ENCODE results near the gene YARS1. TPM values are rescaled to one million over a fixed set of nuclear protein-coding genes. Genes with fewer than 3 reads are reported as not detected.

Gene YARS1
- total RNA-seq, 1 experiment from 2014 or later: 194 TPM

DNA sequence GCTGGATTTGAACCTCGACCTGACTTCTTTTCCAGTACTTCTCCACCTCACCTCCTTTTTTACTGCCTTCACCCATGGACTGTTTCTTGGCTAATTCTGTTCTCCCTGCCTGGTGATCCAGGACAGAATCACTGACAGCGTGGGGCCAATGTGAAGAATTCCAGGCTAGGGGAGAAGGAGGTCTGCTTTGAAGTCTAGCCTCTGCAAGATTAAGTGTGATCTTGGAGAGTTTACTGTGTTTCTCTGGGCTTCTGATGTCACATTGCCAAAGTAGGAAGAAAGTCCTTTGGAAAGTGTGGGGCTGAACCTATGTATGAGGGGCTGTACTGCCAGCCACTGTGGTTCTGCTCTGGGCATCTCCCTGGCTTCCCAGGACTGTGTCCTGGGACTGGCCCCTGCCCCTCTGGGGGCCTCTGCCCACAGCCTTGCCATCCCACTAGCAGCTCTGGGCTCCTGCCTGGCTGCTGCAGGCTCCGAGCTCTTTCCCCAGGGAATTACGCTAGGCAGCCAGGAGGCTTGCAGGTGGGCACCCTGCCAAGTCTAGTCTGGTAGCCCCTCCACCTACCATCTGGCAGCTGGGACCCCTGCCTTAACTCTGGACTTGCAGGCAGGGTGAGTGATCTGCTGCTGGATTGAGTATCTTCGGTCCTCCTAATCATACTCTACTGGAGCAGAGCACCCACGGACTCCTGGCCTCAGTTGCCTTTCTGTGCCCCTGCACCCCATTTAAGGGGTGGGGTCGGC lies 52.2 kb downstream of the YARS1 start:
- H3K36me3 Mint-ChIP-seq (ENCODE audit: insufficient read depth in 1 of 3, low read depth in 3 of 3): peaks cover 9 to 44% (median 36%) of the 10 kb centered on the region in 3 experiments
- H3K23ac ChIP-seq (ENCODE audit: insufficient read length, low read depth, low read length): no peak overlapping the region
- H2BK15ac ChIP-seq (ENCODE audit: low read depth, low read length): no peak overlapping the region
- no peaks in the 10 kb centered on the region for H3K27me3 ChIP-seq (ENCODE audit: insufficient read depth, low read length)
- TF ChIP-seq, protein P1, sequence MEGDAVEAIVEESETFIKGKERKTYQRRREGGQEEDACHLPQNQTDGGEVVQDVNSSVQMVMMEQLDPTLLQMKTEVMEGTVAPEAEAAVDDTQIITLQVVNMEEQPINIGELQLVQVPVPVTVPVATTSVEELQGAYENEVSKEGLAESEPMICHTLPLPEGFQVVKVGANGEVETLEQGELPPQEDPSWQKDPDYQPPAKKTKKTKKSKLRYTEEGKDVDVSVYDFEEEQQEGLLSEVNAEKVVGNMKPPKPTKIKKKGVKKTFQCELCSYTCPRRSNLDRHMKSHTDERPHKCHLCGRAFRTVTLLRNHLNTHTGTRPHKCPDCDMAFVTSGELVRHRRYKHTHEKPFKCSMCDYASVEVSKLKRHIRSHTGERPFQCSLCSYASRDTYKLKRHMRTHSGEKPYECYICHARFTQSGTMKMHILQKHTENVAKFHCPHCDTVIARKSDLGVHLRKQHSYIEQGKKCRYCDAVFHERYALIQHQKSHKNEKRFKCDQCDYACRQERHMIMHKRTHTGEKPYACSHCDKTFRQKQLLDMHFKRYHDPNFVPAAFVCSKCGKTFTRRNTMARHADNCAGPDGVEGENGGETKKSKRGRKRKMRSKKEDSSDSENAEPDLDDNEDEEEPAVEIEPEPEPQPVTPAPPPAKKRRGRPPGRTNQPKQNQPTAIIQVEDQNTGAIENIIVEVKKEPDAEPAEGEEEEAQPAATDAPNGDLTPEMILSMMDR (conservative IDR thresholded peaks at IDR 0.05): no peak
- no peak overlapping the region for H4K5ac ChIP-seq (ENCODE audit: insufficient read length, low read depth, low read length)
- H3K9me3 ChIP-seq (ENCODE audit: control insufficient read depth, low read depth, low read length): no peaks in the 10 kb centered on the region
- no peak for DNase-seq
- no peak overlapping the region for H4K8ac ChIP-seq (replicated peaks; ENCODE audit: insufficient read length, low read depth, low read length)
- no peaks in the 10 kb centered on the region for H3K9me3 Mint-ChIP-seq
- H3K9ac ChIP-seq (ENCODE audit: extremely low read depth, insufficient read length, low read length): no peak overlapping the region
- H3K79me2 ChIP-seq (ENCODE audit: insufficient read depth, low read length): peaks cover 10% of the 10 kb centered on the region; the same call in 1 of the 2 replicates
- H2BK20ac ChIP-seq (ENCODE audit: low read depth, low read length, poor library complexity, severe bottlenecking): no peak overlapping the region
- H3K4me3 Mint-ChIP-seq: peak overlapping the region; percentile 74 to 90
- no peaks in the 10 kb centered on the region for H3K79me1 ChIP-seq (ENCODE audit: insufficient read depth, low read depth, low read length, poor library complexity, severe bottlenecking)
- peaks cover 6% of the 10 kb centered on the region; the same call in 1 of the 2 replicates for H3K4me1 ChIP-seq (ENCODE audit: insufficient read depth, low read length)
- peak overlapping the region; percentile 88 to 98 (median 98) for H3K27ac Mint-ChIP-seq
- H4K20me1 ChIP-seq (ENCODE audit: control insufficient read depth, insufficient read depth, insufficient read length): no peaks in the 10 kb centered on the region
- H3K56ac ChIP-seq (ENCODE audit: insufficient read length, low read depth, low read length): no peak overlapping the region
- no peaks in the 10 kb centered on the region for H3K27me3 Mint-ChIP-seq (ENCODE audit: low read depth)
- no peak overlapping the region for H3K27ac ChIP-seq (ENCODE audit: insufficient read length, low read depth, low read length)
- H2BK5ac ChIP-seq (ENCODE audit: insufficient read length, low read length): no peak overlapping the region
- H3T11ph ChIP-seq (ENCODE audit: low read length): no peak overlapping the region
- H2BK12ac ChIP-seq (ENCODE audit: insufficient read length, low read depth, low read length): no peak overlapping the region
- H3K23me2 ChIP-seq (ENCODE audit: insufficient read length, low read depth, low read length, poor library complexity, severe bottlenecking): peaks cover 10% of the 10 kb centered on the region
- H3K18ac ChIP-seq (ENCODE audit: insufficient read length, low read depth, low read length): no peak overlapping the region
- H3K14ac ChIP-seq (ENCODE audit: insufficient read depth, low read length): no peak overlapping the region
- no peak overlapping the region for H2AK5ac ChIP-seq (ENCODE audit: insufficient read length, low read length)
- no peak overlapping the region for H3K4ac ChIP-seq (ENCODE audit: low read depth, low read length)
- H2BK120ac ChIP-seq (ENCODE audit: low read depth, low read length, poor library complexity, severe bottlenecking): no peak overlapping the region
- H3K4me2 ChIP-seq (ENCODE audit: insufficient read depth, insufficient read length, low read length): peak overlapping the region; percentile 49
- WGBS (ENCODE audit: extremely low coverage, insufficient read length, low lambda C conversion rate): no CpG with 5 or more reads among the region's 7 CpGs
- no peak overlapping the region for H4K91ac ChIP-seq (ENCODE audit: insufficient read length, low read depth, low read length)
- H2AFZ ChIP-seq (ENCODE audit: low read length): no peak overlapping the region
- peaks cover 55 to 70% of the 10 kb centered on the region in 2 experiments for H3K4me1 Mint-ChIP-seq
